Ovary (tissue), 3 donors: ENCODE measurements around the gene HUNK.

Experiments used
- EP300 ChIP-seq: sonication (generic); formaldehyde crosslinking; IDR thresholded peaks from one replicate; pipeline ENCODE4 v1.6.1; 2017; ENCODE audit warnings: antibody characterized with exemption
- TF ChIP-seq, protein P1 (sequence below), 3 donors: fragments of 450-650 bp in 2 of 3; fragments of 200-600 bp in 1 of 3; IDR thresholded peaks; one replicate each; pipeline versions ENCODE4 v1.5.1 to v1.8.0; 2016 to 2022; ENCODE audit warnings: antibody characterized with exemption in 3 of 3, mild to moderate bottlenecking in 1 of 3
- donor health status: DM: no; HTN: no; CAD: no.

GRCh38 chr21:31913182-31913608 is 40.4 kb downstream of the HUNK start:
- TF ChIP-seq EP300, result no peak
- TF ChIP-seq, protein P1, sequence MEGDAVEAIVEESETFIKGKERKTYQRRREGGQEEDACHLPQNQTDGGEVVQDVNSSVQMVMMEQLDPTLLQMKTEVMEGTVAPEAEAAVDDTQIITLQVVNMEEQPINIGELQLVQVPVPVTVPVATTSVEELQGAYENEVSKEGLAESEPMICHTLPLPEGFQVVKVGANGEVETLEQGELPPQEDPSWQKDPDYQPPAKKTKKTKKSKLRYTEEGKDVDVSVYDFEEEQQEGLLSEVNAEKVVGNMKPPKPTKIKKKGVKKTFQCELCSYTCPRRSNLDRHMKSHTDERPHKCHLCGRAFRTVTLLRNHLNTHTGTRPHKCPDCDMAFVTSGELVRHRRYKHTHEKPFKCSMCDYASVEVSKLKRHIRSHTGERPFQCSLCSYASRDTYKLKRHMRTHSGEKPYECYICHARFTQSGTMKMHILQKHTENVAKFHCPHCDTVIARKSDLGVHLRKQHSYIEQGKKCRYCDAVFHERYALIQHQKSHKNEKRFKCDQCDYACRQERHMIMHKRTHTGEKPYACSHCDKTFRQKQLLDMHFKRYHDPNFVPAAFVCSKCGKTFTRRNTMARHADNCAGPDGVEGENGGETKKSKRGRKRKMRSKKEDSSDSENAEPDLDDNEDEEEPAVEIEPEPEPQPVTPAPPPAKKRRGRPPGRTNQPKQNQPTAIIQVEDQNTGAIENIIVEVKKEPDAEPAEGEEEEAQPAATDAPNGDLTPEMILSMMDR (IDR thresholded peaks at IDR 0.05), result no peak
